Measurements from ENCODE around the gene KRTAP5-2.
A peak's percentile ranks its signal among the peaks of the same experiment; 100 is the strongest.

KRTAP5-2 gene

GRCh38 chr11:1567721-1568100 is 30.4 kb downstream of the KRTAP5-2 start:
- H3K9me3 ChIP-seq (ENCODE audit: low read length): no peaks in the 10 kb centered on the region
- H4K20me1 ChIP-seq (ENCODE audit: insufficient read depth, low read length): no peaks in the 10 kb centered on the region

GRCh38 chr11:1567052-1567720 is 30.9 kb downstream of the KRTAP5-2 start:
- Histone ChIP-seq H3K9ac (ENCODE audit: low read length) (no peak overlapping the region), H3K27me3 (ENCODE audit: insufficient read depth, low read length) (peaks cover 13% of the 10 kb centered on the region; the same call in 1 of the 2 replicates), H3K4me3 (ENCODE audit: low read depth, low read length, poor library complexity, severe bottlenecking) (no peak overlapping the region), H3K79me2 (ENCODE audit: insufficient read depth, low read length) (no peaks in the 10 kb centered on the region), H3K9me2 (ENCODE audit: low read depth, low read length) (no peaks in the 10 kb centered on the region), H3K9me3 (ENCODE audit: low read length) (no peaks in the 10 kb centered on the region), H3K27ac (ENCODE audit: low read depth, low read length, poor library complexity, severe bottlenecking) (no peak overlapping the region), H3K4me2 (ENCODE audit: low read length) (no peak overlapping the region), H4K20me1 (ENCODE audit: insufficient read depth, low read length) (no peaks in the 10 kb centered on the region), H3K36me3 (ENCODE audit: insufficient read depth, low read length) (no peaks in the 10 kb centered on the region), H3F3A (ENCODE audit: insufficient read depth, low read length) (no peaks in the 10 kb centered on the region), H3K4me1 (ENCODE audit: insufficient read depth, low read length, severe bottlenecking) (no peaks in the 10 kb centered on the region), H2AFZ (ENCODE audit: low read length) (no peak overlapping the region)
- TF ChIP-seq, protein P1, sequence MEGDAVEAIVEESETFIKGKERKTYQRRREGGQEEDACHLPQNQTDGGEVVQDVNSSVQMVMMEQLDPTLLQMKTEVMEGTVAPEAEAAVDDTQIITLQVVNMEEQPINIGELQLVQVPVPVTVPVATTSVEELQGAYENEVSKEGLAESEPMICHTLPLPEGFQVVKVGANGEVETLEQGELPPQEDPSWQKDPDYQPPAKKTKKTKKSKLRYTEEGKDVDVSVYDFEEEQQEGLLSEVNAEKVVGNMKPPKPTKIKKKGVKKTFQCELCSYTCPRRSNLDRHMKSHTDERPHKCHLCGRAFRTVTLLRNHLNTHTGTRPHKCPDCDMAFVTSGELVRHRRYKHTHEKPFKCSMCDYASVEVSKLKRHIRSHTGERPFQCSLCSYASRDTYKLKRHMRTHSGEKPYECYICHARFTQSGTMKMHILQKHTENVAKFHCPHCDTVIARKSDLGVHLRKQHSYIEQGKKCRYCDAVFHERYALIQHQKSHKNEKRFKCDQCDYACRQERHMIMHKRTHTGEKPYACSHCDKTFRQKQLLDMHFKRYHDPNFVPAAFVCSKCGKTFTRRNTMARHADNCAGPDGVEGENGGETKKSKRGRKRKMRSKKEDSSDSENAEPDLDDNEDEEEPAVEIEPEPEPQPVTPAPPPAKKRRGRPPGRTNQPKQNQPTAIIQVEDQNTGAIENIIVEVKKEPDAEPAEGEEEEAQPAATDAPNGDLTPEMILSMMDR (IDR thresholded peaks at IDR 0.05; ENCODE audit: low read length): no peak
- TF ChIP-seq EZH2 (IDR thresholded peaks at IDR 0.05; ENCODE audit: borderline replicate concordance, low read length): no peak

More at GRCh38 chr11:1567721-1568100, 30.4 kb downstream of the KRTAP5-2 start:
- Histone ChIP-seq H3K4me1 (ENCODE audit: insufficient read depth, low read length, severe bottlenecking) (no peaks in the 10 kb centered on the region), H3K4me3 (ENCODE audit: low read depth, low read length, poor library complexity, severe bottlenecking) (no peak overlapping the region), H3K79me2 (ENCODE audit: insufficient read depth, low read length) (no peaks in the 10 kb centered on the region), H3K36me3 (ENCODE audit: insufficient read depth, low read length) (no peaks in the 10 kb centered on the region), H3K9me2 (ENCODE audit: low read depth, low read length) (no peaks in the 10 kb centered on the region), H2AFZ (ENCODE audit: low read length) (no peak overlapping the region), H3F3A (ENCODE audit: insufficient read depth, low read length) (no peaks in the 10 kb centered on the region), H3K9ac (ENCODE audit: low read length) (no peak overlapping the region), H3K4me2 (ENCODE audit: low read length) (no peak overlapping the region), H3K27me3 (ENCODE audit: insufficient read depth, low read length) (peaks cover 13% of the 10 kb centered on the region; the same call in 1 of the 2 replicates), H3K27ac (ENCODE audit: low read depth, low read length, poor library complexity, severe bottlenecking) (no peak overlapping the region)
- no peak for TF ChIP-seq EZH2 (IDR thresholded peaks at IDR 0.05; ENCODE audit: borderline replicate concordance, low read length)
- TF ChIP-seq, protein P1 (IDR thresholded peaks at IDR 0.05; ENCODE audit: low read length): no peak

- H3K79me2 ChIP-seq (ENCODE audit: insufficient read depth, low read length): no peaks in the 10 kb centered on the region
- H3F3A ChIP-seq (ENCODE audit: insufficient read depth, low read length): no peaks in the 10 kb centered on the region
- H3K9me3 ChIP-seq (ENCODE audit: low read length): no peaks in the 10 kb centered on the region
- no peaks in the 10 kb centered on the region for H3K36me3 ChIP-seq (ENCODE audit: insufficient read depth, low read length)
- no peak overlapping the region for H3K27ac ChIP-seq (ENCODE audit: low read depth, low read length, poor library complexity, severe bottlenecking)
- H3K9ac ChIP-seq (ENCODE audit: low read length): no peak overlapping the region
- no peak overlapping the region for H2AFZ ChIP-seq (ENCODE audit: low read length)
- no peak for TF ChIP-seq EZH2 (IDR thresholded peaks at IDR 0.05; ENCODE audit: borderline replicate concordance, low read length)
- TF ChIP-seq, protein P1 (IDR thresholded peaks at IDR 0.05; ENCODE audit: low read length): peak; percentile 36; the same call in 1 of the 2 replicates
- no peak overlapping the region for H3K4me2 ChIP-seq (ENCODE audit: low read length)
- H3K9me2 ChIP-seq (ENCODE audit: low read depth, low read length): no peaks in the 10 kb centered on the region
- peaks cover 14% of the 10 kb centered on the region; the same call in 1 of the 2 replicates for H3K27me3 ChIP-seq (ENCODE audit: insufficient read depth, low read length)
- H4K20me1 ChIP-seq (ENCODE audit: insufficient read depth, low read length): no peaks in the 10 kb centered on the region
- H3K4me3 ChIP-seq (ENCODE audit: low read depth, low read length, poor library complexity, severe bottlenecking): no peak overlapping the region
- no peaks in the 10 kb centered on the region for H3K4me1 ChIP-seq (ENCODE audit: insufficient read depth, low read length, severe bottlenecking)
Measured at GRCh38 chr11:1566381-1567051, 31.6 kb downstream of the KRTAP5-2 start.

Measured in OCI-LY1 (cell line).